PC-3 (cell line): ENCODE results near the gene RRM2. TPM values are rescaled to one million over a fixed set of nuclear protein-coding genes. Genes with fewer than 3 reads are reported as not detected.

Experiments used
- ATAC-seq: fragments of 200-7000 bp; cut with Tn5 transposase; 2 replicates; pipeline ENCODE4 v1.9.1; 2020; ENCODE audit warnings: mild to moderate bottlenecking, moderate library complexity
- BruUV-seq: library from RNA; stranded (reverse); fragments of 400-500 nt; replicated peaks from 2 replicates; lab custom pipeline; 2021; lab: Mats Ljungman, UMichigan
- CTCF ChIA-PET: fragments of 300-600 bp; sonication (Branson Sonifier 250); formaldehyde crosslinking; loops from one replicate; lab custom pipeline; 2022; ENCODE audit warnings: antibody characterized with exemption; lab: Charles Lee
- POLR2A ChIA-PET: fragments of 300-600 bp; sonication (Branson Sonifier 250); formaldehyde crosslinking; loops from one replicate; lab custom pipeline; 2022; ENCODE audit warnings: antibody characterized with exemption; ENCODE audit not compliant: unreplicated experiment; lab: Charles Lee
- DNase-seq: peaks from one replicate; pipeline ENCODE4 v3.0.0-alpha.2; 2015
- H2AFZ ChIP-seq: fragments of 300-600 bp; sonication (generic); 2 replicates; pipeline ENCODE4 v1.6.0; 2016; ENCODE audit warnings: antibody characterized with exemption, low read length
- H3F3A ChIP-seq: fragments of 300-600 bp; sonication (generic); one replicate; pipeline ENCODE4 v1.6.0; 2017; ENCODE audit warnings: antibody characterized with exemption, low read length, control low read depth, mild to moderate bottlenecking; ENCODE audit not compliant: unreplicated experiment
- H3K27ac ChIP-seq: fragments of 300-600 bp; sonication (generic); 2 replicates; pipeline ENCODE4 v1.5.1; 2016; ENCODE audit warnings: mild to moderate bottlenecking, low read length
- H3K27me3 ChIP-seq: fragments of 300-600 bp; sonication (generic); 2 replicates; pipeline ENCODE4 v1.6.1; 2016; ENCODE audit warnings: low read length, mixed read lengths
- H3K36me3 ChIP-seq: fragments of 300-600 bp; sonication (generic); 2 replicates; pipeline ENCODE4 v1.6.1; 2016; ENCODE audit warnings: low read depth, mixed run types, low read length, mixed read lengths
- H3K4me1 ChIP-seq: fragments of 300-600 bp; sonication (generic); 2 replicates; pipeline ENCODE4 v1.5.1; 2016; ENCODE audit warnings: low read length; ENCODE audit not compliant: insufficient read depth
- H3K4me2 ChIP-seq: fragments of 300-600 bp; sonication (generic); 2 replicates; pipeline ENCODE4 v1.6.0; 2016; ENCODE audit warnings: low read length
- H3K4me3 ChIP-seq: fragments of 300-600 bp; sonication (generic); 2 replicates; pipeline ENCODE4 v1.5.1; 2016; ENCODE audit warnings: mild to moderate bottlenecking, low read length, mixed read lengths
- H3K79me2 ChIP-seq: fragments of 300-600 bp; sonication (generic); 2 replicates; pipeline ENCODE4 v1.6.1; 2017; ENCODE audit warnings: low read length, mixed read lengths
- H3K9ac ChIP-seq: fragments of 300-600 bp; sonication (generic); 2 replicates; pipeline ENCODE4 v1.6.0; 2016; ENCODE audit warnings: mild to moderate bottlenecking, low read length
- H3K9me2 ChIP-seq: fragments of 300-600 bp; sonication (generic); replicated peaks from 2 replicates; pipeline ENCODE4 v1.6.1; 2016; ENCODE audit warnings: mixed run types, low read length, mixed read lengths
- H3K9me3 ChIP-seq: fragments of 300-600 bp; sonication (generic); 2 replicates; pipeline ENCODE4 v1.6.1; 2016; ENCODE audit warnings: low read length, mixed read lengths
- H4K20me1 ChIP-seq: fragments of 300-600 bp; sonication (generic); 2 replicates; pipeline ENCODE4 v1.6.1; 2016; ENCODE audit warnings: low read length, mixed read lengths
- EZH2 ChIP-seq: fragments of 300-600 bp; sonication (generic); IDR thresholded peaks from one replicate; pipeline ENCODE4 v1.6.1; 2017; ENCODE audit warnings: antibody characterized with exemption, mild to moderate bottlenecking, low read length; ENCODE audit not compliant: unreplicated experiment
- EZH2phosphoT487 ChIP-seq: fragments of 300-600 bp; sonication (generic); IDR thresholded peaks from 2 replicates; pipeline ENCODE4 v1.6.1; 2018; ENCODE audit warnings: mild to moderate bottlenecking, antibody characterized with exemption, low read length, borderline replicate concordance
- intact Hi-C: fragments of 100-400 bp; cut with micrococcal nuclease; formaldehyde crosslinking; loops from 2 replicates; pipeline ENCODE4 v1.9.0; 2023
- total RNA-seq: library from RNA; depleted of rRNA; stranded (reverse); fragments of >200 nt; gene quantifications from 2 replicates; pipeline ENCODE4 v1.2.3, GENCODE V29; 2014
- TF ChIP-seq, protein P1 (sequence below): fragments of 300-600 bp; sonication (generic); conservative IDR thresholded peaks from 2 replicates; pipeline ENCODE4 v1.5.1; 2017; ENCODE audit warnings: antibody characterized with exemption, low read depth, mild to moderate bottlenecking, low read length

Gene RRM2
- total RNA-seq, 1 experiment from 2014 or later, result 282 TPM

DNA sequence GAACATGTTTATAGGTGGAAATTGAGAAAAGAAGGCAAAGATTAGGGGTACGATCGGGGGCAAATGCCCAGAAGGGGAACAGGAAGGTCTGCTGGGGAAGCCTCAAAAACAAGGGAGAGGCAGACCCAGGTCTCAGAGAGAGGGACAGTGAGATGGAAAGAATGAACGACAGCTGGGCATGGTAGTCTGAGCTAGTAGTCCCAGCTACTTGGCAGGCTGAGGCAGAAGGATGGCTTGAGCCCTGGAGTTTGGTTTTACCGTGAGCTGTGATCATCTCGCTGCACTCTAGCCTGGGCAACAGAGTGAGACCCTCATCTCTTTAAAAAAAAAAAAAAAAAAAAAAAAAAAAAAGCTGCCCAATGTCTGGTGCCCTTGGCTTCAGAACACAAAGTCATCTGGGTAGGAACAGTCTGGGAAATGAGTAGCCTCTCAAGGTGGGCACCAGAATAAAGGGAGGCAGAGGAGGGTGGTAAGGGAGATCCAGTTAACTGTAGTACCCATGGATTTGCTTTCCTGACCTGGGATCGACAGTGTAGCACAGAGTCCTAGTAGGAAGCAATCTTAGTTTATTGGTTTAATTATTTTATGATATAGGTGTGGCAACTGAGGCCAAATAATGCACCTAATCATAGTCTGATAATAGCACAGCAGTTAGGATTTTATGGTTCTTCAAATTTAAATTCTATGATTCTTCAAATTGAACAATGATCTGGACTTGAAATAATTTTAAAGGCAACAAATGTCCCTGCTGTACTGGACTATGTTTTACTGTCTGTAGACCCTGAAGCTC is 3.5 kb downstream of the RRM2 start:
- intact Hi-C loops, result loop anchor here (2.0 kb wide), 2 partner anchors 535 to 543 kb away; no protein-coding TSS in a partner anchor
- BruUV-seq, result no TSS peak

DNA sequence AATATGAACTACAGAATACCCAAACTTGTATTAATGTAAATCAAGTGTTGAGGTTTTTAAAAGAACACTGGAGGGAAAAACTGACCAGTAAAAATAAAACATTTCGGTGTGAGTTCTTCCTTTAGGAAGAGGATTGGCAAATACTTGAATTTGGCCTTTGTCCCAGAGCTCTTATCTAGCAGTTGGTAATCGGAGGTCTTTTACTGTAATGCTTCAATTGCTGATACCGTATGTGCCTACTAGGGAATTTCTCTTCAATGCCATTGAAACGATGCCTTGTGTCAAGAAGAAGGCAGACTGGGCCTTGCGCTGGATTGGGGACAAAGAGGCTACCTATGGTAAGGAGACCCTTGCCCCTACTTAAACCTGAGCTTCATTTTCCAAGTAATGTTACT is 4.1 kb downstream of the RRM2 start:
- Histone ChIP-seq H4K20me1 (peaks cover 36% of the 10 kb centered on the region), H3K9me2 (no peaks in the 10 kb centered on the region), H3K27me3 (no peaks in the 10 kb centered on the region), H3K4me2 (0 out of 2 replicates have a peak overlapping the region, but pooled peaks have one; percentile 13), H3K9me3 (no peaks in the 10 kb centered on the region), H3K79me2 (peaks cover 80% of the 10 kb centered on the region), H3K27ac (no peak overlapping the region), H3K4me3 (no peak overlapping the region), H3F3A (peaks cover 3% of the 10 kb centered on the region), H3K36me3 (peaks cover 78% of the 10 kb centered on the region), H3K4me1 (peaks cover 19% of the 10 kb centered on the region), H2AFZ (no peak overlapping the region), H3K9ac (no peak overlapping the region)
- no TSS peak for BruUV-seq
- intact Hi-C loops, result no loop called here
- no peak for TF ChIP-seq EZH2
- TF ChIP-seq, protein P1, sequence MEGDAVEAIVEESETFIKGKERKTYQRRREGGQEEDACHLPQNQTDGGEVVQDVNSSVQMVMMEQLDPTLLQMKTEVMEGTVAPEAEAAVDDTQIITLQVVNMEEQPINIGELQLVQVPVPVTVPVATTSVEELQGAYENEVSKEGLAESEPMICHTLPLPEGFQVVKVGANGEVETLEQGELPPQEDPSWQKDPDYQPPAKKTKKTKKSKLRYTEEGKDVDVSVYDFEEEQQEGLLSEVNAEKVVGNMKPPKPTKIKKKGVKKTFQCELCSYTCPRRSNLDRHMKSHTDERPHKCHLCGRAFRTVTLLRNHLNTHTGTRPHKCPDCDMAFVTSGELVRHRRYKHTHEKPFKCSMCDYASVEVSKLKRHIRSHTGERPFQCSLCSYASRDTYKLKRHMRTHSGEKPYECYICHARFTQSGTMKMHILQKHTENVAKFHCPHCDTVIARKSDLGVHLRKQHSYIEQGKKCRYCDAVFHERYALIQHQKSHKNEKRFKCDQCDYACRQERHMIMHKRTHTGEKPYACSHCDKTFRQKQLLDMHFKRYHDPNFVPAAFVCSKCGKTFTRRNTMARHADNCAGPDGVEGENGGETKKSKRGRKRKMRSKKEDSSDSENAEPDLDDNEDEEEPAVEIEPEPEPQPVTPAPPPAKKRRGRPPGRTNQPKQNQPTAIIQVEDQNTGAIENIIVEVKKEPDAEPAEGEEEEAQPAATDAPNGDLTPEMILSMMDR, result no peak
- TF ChIP-seq EZH2phosphoT487, result no peak
- POLR2A ChIA-PET, result no interaction called here
- ATAC-seq, result no peak
- CTCF ChIA-PET, result interaction anchor here (2.1 kb wide), 1 partner anchor 282 kb away, joined by 6 read pairs; no protein-coding TSS in a partner anchor
- no peak for DNase-seq

More for the DNA sequence above, 3.5 kb downstream of the RRM2 start:
- Histone ChIP-seq H3K9ac (no peak overlapping the region), H3K4me3 (peak overlapping the region; percentile 86; the same call in 1 of the 2 replicates), H3F3A (peaks cover 2% of the 10 kb centered on the region), H4K20me1 (peaks cover 36% of the 10 kb centered on the region), H3K4me1 (peaks cover 25% of the 10 kb centered on the region), H3K27ac (no peak overlapping the region), H3K36me3 (peaks cover 74% of the 10 kb centered on the region), H3K4me2 (peak overlapping the region; percentile 89), H2AFZ (no peak overlapping the region), H3K79me2 (peaks cover 86% of the 10 kb centered on the region), H3K9me3 (no peaks in the 10 kb centered on the region), H3K27me3 (no peaks in the 10 kb centered on the region), H3K9me2 (no peaks in the 10 kb centered on the region)
- ChIA-PET CTCF (interaction anchor here (2.1 kb wide), 1 partner anchor 283 kb away, joined by 6 read pairs; no protein-coding TSS in a partner anchor), POLR2A (interaction anchor here (0.5 kb wide), 1 partner anchor 313 kb away, joined by 4 read pairs; no protein-coding TSS in a partner anchor)
- TF ChIP-seq EZH2 (no peak), EZH2phosphoT487 (no peak)
- TF ChIP-seq, protein P1, result no peak
- ATAC-seq (no peak), DNase-seq (no peak)
